Suprapubic skin (tissue), 4 donors: ENCODE data around the gene SLC10A1.

Experiments used
- CTCF ChIP-seq, 2 donors: fragments of 200-600 bp in 1 of 2; fragments of 450-650 bp in 1 of 2; sonication (generic) in 1 of 2; IDR thresholded peaks; one replicate each; pipeline ENCODE4 v1.5.1; 2016 to 2019; ENCODE audit warnings: antibody characterized with exemption in 2 of 2, mild to moderate bottlenecking in 1 of 2, moderate library complexity in 1 of 2
- EP300 ChIP-seq: sonication (generic); formaldehyde crosslinking; IDR thresholded peaks from one replicate; pipeline ENCODE4 v1.6.1; 2017; ENCODE audit warnings: antibody characterized with exemption
- POLR2A ChIP-seq, 2 donors: fragments of 450-650 bp; IDR thresholded peaks; one replicate each; pipeline ENCODE4 v1.6.1; 2017; ENCODE audit warnings: antibody characterized with exemption in 2 of 2, mild to moderate bottlenecking in 2 of 2, moderate library complexity in 2 of 2
- POLR2AphosphoS5 ChIP-seq, 3 donors: sonication (generic); formaldehyde crosslinking; IDR thresholded peaks; one replicate each; pipeline ENCODE4 v1.6.1; 2017; ENCODE audit warnings: antibody characterized with exemption in 3 of 3

GRCh38 chr14:69798339-69798735 is 1.3 kb upstream of the SLC10A1 start:
- no peak for TF ChIP-seq EP300
- no peak for TF ChIP-seq CTCF (IDR thresholded peaks at IDR 0.05)
- no peak for TF ChIP-seq POLR2A (IDR thresholded peaks at IDR 0.05)
- no peak for TF ChIP-seq POLR2AphosphoS5 (IDR thresholded peaks at IDR 0.05)
